Activated T-helper 2 cell treated with anti-CD3 and anti-CD28 coated beads, Interferon-gamma antibody, Interleukin-2, Interleukin-4, amounts not matched to agents 10 μg/mL and 5 μg/mL and 100 μg/mL, durations not matched to agents 14 hours and 24 hours and 36 hours (primary cell): ENCODE results near the gene LECT2. TPM values are rescaled to one million over a fixed set of nuclear protein-coding genes. Genes with fewer than 3 reads are reported as not detected.

Experiments used
- DNase-seq: peaks from one replicate; pipeline ENCODE4 v3.0.0; 2021; ENCODE audit warnings: low spot score
- H3K27ac Mint-ChIP-seq: one replicate; pipeline ENCODE4 v1.8.0; 2021; ENCODE audit warnings: mixed read lengths
- H3K27me3 Mint-ChIP-seq: one replicate; pipeline ENCODE4 v1.8.0; 2021; ENCODE audit warnings: low read depth, mixed read lengths
- H3K36me3 Mint-ChIP-seq: one replicate; pipeline ENCODE4 v1.8.0; 2021; ENCODE audit warnings: low read depth, mixed read lengths
- H3K4me1 Mint-ChIP-seq: one replicate; pipeline ENCODE4 v1.8.0; 2021; ENCODE audit warnings: low read depth, mixed read lengths
- H3K4me3 Mint-ChIP-seq: one replicate; pipeline ENCODE4 v1.8.0; 2021; ENCODE audit warnings: low read depth, mild to moderate bottlenecking, moderate library complexity, mixed read lengths
- H3K9me3 Mint-ChIP-seq: one replicate; pipeline ENCODE4 v1.8.0; 2021; ENCODE audit warnings: mixed read lengths
- intact Hi-C: fragments of 100-400 bp; cut with micrococcal nuclease; formaldehyde crosslinking; loops from one replicate; pipeline ENCODE4 v1.15.1; 2023
- total RNA-seq: library from RNA; stranded (reverse); gene quantifications from 2 replicates; pipeline ENCODE4 v1.2.3, GENCODE V29; 2022

The LECT2 gene
- not detected in 2 replicates for total RNA-seq

DNA sequence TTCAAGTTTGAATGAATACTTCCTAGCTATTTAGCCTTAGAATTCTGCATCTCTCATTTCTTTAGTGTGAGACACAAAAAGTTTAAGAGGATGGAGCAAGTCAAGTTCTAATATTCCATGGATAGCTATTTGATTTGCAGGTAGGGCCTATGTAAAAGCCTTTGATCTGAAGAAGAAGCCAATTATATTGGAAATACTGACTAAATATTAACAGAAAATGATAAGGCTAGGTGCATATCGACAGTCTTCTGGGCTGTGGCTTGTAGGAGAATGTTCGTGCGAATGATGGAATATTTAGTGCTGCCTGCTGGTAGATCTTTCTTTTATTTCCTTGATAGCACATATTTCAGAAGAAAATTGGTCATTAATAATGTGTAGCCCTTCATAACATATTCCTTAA is at the start of gene LECT2:
Gene LECT2, minus strand, starts transcription at position 85 of the 400 bp plus-strand sequence. CDS start 150 bp downstream, outside the sequence.
- no peak within 1 kb of the TSS for H3K4me3 Mint-ChIP-seq
- peaks cover 22% of the 10 kb centered on the region for H3K27me3 Mint-ChIP-seq
- intact Hi-C loops, result no loop called here
- H3K36me3 Mint-ChIP-seq, result no peaks in the 10 kb centered on the region
- H3K9me3 Mint-ChIP-seq, result no peaks in the 10 kb centered on the region
- H3K27ac Mint-ChIP-seq, result no peak within 1 kb of the TSS
- H3K4me1 Mint-ChIP-seq, result peaks cover 2% of the 10 kb centered on the region
- no peak for DNase-seq

DNA sequence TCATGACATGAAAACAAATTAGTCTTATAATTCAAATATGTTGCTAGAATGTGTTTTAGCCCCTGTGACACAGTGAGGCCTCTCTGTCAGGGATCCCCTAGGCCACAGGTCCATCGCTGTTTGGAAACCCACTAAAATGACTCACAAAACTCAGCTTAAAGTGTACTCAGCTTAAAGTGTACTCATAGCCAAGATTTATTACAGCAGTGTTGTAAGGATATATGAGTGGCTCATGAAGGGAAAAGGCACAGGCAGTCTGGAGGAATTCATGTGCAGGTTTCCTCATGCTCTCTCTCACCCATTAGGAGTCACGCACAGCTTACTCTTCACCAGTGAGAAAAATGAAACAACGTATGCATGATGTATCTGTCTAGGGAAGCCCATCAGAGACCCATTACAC is 49.7 kb upstream of the LECT2 start:
- Mint-ChIP-seq H3K27me3 (no peaks in the 10 kb centered on the region), H3K36me3 (no peaks in the 10 kb centered on the region), H3K9me3 (no peaks in the 10 kb centered on the region), H3K4me1 (no peaks in the 10 kb centered on the region), H3K4me3 (no peak overlapping the region), H3K27ac (no peak overlapping the region)
- intact Hi-C loops, result no loop called here
- DNase-seq, result no peak

DNA sequence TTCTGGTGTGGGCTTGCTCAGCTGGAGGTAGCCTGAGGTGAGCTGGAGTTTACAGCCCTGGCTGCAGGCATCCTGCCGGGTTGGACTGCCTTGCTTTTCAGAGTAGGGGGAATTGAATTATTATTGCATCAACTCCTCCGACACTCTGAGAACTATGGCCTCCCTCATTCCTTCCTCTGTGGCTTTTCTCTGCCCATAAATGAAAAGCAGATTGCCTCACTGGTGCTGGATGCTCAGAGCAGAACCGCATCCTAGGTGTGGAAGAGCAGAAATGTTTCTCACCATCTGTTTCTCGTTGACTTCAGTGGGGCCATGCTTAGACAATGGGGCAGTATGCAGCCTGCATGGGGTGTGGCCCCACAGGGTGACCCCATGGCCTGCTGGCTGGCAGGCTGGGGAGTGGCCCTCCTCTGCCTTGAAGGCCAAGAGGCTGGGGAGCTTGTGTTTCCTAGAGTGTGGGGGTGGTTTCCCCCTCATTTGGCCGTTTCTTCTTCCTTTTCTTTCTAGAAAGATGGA is 46.7 kb upstream of the LECT2 start:
- Mint-ChIP-seq H3K4me3 (no peak overlapping the region), H3K27me3 (no peaks in the 10 kb centered on the region), H3K36me3 (no peaks in the 10 kb centered on the region), H3K27ac (no peak overlapping the region), H3K9me3 (no peaks in the 10 kb centered on the region), H3K4me1 (no peaks in the 10 kb centered on the region)
- no peak for DNase-seq
- intact Hi-C loops, result no loop called here

DNA sequence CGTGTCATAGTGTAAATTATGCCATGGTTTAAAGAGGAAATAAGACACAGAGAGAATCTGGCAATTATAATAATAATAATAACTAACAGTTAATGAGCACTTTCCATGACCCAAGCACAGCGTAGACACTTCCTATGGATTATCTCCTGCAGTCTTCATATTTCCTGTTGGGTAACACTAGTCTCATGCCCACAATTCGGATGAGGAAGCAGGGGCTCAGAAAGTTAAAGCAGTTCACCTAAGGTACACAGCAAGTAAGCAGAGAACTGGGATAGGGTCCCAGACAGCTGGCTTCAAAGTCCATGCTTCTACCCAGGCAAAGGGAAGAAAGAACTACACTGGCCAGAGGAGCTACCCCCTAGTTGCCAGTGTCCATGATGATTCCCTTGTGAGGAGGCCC is 46.1 kb upstream of the LECT2 start:
- Mint-ChIP-seq H3K4me1 (no peaks in the 10 kb centered on the region), H3K4me3 (no peak overlapping the region), H3K9me3 (no peaks in the 10 kb centered on the region), H3K27me3 (no peaks in the 10 kb centered on the region), H3K27ac (no peak overlapping the region), H3K36me3 (no peaks in the 10 kb centered on the region)
- intact Hi-C loops, result no loop called here
- no peak for DNase-seq

DNA sequence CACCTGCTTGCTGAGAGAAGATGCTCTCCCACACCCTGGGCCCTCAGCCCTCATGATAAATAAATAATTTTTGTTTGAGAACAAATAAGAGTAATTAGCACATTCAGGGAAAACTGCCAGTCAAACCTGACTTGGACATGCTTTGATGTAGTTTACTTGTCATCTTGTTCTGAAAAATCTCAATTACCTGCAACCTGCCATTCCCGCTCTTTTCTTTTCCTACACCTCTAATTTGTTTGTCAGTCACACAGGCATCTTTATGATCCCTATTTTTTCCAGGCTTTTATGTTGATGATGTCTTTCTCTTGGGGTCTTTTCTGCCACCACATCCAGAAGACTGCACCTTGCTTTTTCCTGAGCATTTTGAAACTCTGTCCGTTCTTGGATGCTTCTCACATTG is 45.4 kb upstream of the LECT2 start:
- Mint-ChIP-seq H3K4me1 (no peaks in the 10 kb centered on the region), H3K27ac (no peak overlapping the region), H3K36me3 (no peaks in the 10 kb centered on the region), H3K27me3 (no peaks in the 10 kb centered on the region), H3K9me3 (no peaks in the 10 kb centered on the region), H3K4me3 (no peak overlapping the region)
- no peak for DNase-seq
- intact Hi-C loops, result no loop called here

DNA sequence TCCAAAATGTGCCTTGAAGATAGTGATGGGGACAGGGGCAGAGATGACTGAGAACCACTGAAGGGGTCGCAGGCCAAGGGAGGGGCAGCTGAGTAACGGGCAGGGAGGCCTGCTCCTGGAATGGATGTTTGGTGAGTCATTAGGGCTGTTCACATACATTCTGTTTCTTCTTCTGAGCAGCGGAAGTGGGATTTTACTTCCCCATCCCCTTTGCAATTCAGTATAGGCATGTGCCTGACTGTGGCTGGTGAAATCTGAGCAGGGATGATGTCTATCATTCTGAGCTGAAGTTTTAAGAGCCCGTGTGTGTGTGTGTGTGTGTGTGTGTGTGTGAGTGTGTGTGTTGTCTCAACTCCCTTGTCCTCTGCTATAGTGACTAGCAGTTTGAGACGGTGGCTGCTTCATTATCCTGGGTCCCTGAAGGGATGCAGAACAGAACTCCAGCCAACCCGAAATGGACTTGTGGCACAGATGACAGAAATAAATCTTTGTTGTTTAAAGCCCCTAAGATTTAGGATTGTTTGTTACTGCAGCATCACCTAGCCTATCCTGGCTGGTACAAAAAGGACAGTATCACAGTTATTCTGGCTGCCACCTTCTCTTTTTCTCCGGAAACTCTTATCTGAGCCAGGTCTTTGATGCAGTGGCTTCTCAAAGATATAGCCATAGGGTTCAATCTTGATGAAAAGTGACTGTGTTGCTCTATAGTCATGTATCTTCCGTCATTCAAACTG is 44.8 kb upstream of the LECT2 start:
- H3K36me3 Mint-ChIP-seq, result no peaks in the 10 kb centered on the region
- H3K4me1 Mint-ChIP-seq, result no peaks in the 10 kb centered on the region
- intact Hi-C loops, result no loop called here
- no peak for DNase-seq
- no peak overlapping the region for H3K27ac Mint-ChIP-seq
- H3K27me3 Mint-ChIP-seq, result peaks cover 3% of the 10 kb centered on the region
- no peaks in the 10 kb centered on the region for H3K9me3 Mint-ChIP-seq
- no peak overlapping the region for H3K4me3 Mint-ChIP-seq

DNA sequence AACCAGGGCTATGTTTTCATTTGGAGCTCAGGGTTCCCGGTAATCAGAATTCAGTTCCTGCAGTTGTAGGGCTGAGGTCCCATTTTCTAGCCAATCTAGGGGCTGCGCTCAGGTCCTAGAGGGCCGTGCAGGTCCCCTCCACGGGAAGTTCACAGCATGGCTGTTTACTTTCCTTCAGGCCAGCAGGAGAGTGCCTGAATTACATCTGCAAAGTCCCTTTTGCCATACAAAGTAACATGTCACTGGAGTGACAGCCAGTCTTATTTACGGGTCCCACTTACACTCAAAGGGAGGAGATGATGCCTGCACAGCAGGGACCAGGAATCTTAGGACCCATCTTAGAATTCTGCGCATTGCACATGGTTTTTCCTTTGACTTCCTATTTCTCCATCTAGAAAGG is 44.1 kb upstream of the LECT2 start:
- Mint-ChIP-seq H3K36me3 (no peaks in the 10 kb centered on the region), H3K27me3 (peaks cover 3% of the 10 kb centered on the region), H3K4me1 (no peaks in the 10 kb centered on the region), H3K9me3 (no peaks in the 10 kb centered on the region), H3K4me3 (no peak overlapping the region), H3K27ac (no peak overlapping the region)
- no peak for DNase-seq
- intact Hi-C loops, result no loop called here

DNA sequence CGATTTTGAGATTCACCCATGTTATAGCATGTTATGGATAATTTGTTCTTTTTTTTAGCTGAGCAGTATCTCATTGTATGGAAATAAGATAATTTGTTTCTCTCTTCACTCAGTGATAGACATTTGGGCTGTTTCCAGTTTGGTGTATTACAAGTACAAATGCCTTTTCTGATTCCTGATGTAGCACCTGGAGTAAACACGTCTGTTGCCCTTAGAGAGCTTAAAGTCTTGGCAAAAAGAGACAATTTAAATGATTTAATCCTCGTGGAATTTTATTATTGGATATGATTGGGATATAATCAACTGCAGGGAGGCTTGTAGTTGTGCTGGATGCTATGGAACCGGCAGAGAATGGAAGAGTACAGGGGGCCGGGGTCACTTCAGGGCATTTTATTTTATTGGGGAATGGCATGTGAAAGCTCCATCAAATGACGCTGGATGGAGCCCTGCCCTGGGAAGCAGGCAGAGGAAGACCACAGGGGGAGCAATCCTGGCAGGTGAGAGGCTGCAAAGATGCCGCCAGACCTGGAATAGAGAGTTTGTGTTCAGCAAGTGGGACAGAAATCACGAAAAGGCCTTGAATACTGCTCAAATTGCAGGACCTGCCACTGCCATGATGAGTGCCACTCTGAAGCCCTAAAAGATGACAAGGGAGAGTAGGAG is 43.0 kb upstream of the LECT2 start:
- no peak for DNase-seq
- H3K36me3 Mint-ChIP-seq, result no peaks in the 10 kb centered on the region
- peaks cover 3% of the 10 kb centered on the region for H3K27me3 Mint-ChIP-seq
- H3K4me3 Mint-ChIP-seq, result no peak overlapping the region
- H3K9me3 Mint-ChIP-seq, result no peaks in the 10 kb centered on the region
- no peak overlapping the region for H3K27ac Mint-ChIP-seq
- intact Hi-C loops, result no loop called here
- no peaks in the 10 kb centered on the region for H3K4me1 Mint-ChIP-seq

DNA sequence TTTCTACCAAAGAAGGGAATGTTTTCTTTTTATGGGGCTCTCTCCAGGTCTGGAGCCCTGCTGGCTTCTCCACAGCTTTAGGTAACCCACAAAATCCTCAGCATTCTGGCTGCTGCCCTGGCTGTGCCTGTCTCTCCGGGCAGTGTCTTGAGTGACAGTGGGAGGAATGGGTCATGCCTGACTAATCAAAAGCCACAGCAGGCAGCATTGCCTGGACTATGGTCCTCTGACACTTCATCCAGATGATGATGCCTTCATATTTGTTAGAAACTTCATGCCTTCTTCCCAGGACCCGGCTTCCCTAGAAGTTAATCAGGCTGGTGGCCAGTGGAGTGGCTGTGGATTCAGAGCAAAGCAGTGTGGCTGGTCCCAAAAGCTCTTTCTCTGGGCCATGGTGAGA is 41.8 kb upstream of the LECT2 start:
- no peak overlapping the region for H3K4me3 Mint-ChIP-seq
- DNase-seq, result no peak
- no peak overlapping the region for H3K27ac Mint-ChIP-seq
- H3K4me1 Mint-ChIP-seq, result no peaks in the 10 kb centered on the region
- no peaks in the 10 kb centered on the region for H3K36me3 Mint-ChIP-seq
- H3K9me3 Mint-ChIP-seq, result no peaks in the 10 kb centered on the region
- intact Hi-C loops, result no loop called here
- H3K27me3 Mint-ChIP-seq, result peaks cover 3% of the 10 kb centered on the region

DNA sequence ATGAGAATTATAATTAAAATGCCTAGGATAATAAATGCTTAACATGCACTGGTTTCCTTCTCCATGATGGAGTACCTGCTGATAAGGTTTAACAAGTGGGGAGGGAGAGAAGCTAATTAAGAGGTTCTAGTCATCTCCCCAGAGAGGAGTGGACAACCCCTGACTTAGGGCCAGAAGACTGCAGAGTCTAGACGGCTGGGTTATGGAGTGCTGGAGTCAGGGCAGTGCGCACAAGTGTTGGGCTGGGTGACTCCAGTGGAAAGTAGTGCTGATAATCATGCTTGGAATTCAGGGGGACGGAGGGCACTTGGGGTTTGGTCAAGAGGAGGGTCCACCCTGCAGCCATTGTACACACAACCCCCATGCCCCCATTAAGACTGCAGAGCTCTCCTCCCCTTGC is 41.2 kb upstream of the LECT2 start:
- Mint-ChIP-seq H3K36me3 (no peaks in the 10 kb centered on the region), H3K9me3 (no peaks in the 10 kb centered on the region), H3K27me3 (peaks cover 3% of the 10 kb centered on the region), H3K4me1 (no peaks in the 10 kb centered on the region), H3K27ac (no peak overlapping the region), H3K4me3 (no peak overlapping the region)
- no peak for DNase-seq
- intact Hi-C loops, result no loop called here

DNA sequence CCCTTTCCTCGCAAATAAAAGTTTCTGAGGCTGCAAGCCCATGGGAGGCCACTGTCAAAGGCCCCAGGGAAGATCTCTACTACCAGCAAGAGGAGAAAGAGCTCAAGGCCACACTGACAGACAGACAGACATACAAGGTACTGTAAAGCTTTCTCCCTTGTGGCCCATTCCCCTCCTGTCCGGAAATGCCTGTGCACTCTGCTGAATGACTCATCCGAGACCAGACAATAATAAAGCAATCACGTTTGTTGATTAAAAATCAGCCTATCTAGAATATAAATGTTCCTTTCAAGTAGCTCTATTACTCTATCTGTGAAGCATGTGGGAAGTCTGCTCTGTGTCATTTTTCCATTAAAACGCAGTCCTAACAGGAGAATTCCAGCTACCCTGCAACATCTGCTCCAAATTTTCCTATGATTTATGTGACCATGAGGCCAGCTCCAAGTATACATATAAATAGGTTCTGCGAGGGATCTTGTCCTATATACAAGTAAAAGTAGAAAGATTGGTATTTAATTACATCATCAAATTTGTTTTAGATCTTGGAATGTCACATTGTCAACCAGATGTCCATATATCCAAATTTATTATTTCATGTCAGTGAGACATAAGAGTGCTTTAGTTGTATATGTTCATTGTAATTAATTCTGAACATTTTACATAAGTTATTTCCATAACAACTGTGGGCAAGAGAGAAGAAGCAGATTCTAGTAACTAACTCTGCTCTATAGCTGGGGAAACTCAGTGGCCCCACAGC is 39.3 kb upstream of the LECT2 start:
- H3K27me3 Mint-ChIP-seq, result peaks cover 5% of the 10 kb centered on the region
- H3K36me3 Mint-ChIP-seq, result no peaks in the 10 kb centered on the region
- intact Hi-C loops, result no loop called here

DNA sequence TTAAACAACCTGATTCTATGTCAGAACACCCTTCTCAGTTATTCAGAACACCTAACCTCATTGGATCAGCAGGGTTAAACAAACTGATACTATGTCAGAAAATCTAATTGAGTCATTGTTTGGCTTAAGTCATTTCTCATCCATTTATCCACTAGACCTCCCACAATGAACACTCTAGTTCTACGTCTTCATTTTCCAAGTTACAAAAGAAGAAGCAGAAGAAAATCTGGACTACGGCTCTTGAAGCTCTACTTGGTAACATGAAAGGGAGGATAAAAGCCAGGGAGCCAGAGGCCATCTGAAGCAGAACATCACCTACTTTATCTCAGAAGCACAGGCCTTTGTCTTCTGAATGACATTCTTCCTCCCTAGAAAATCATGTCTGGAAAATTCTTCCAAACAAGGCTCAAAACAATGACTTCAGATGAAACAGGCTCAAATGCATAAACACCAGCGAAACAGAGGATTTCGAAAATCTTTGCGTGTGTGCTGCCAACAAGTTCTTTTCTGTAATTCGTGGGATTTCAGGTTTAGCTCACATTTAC is 38.6 kb upstream of the LECT2 start:
- no peak overlapping the region for H3K27ac Mint-ChIP-seq
- no peak for DNase-seq
- intact Hi-C loops, result no loop called here
- H3K9me3 Mint-ChIP-seq, result no peaks in the 10 kb centered on the region
- H3K36me3 Mint-ChIP-seq, result no peaks in the 10 kb centered on the region
- no peaks in the 10 kb centered on the region for H3K4me1 Mint-ChIP-seq
- H3K4me3 Mint-ChIP-seq, result no peak overlapping the region
- H3K27me3 Mint-ChIP-seq, result peaks cover 5% of the 10 kb centered on the region

More for the DNA sequence above, 39.3 kb upstream of the LECT2 start:
- DNase-seq, result no peak
- no peak overlapping the region for H3K4me3 Mint-ChIP-seq
- H3K27ac Mint-ChIP-seq, result no peak overlapping the region
- no peaks in the 10 kb centered on the region for H3K4me1 Mint-ChIP-seq
- H3K9me3 Mint-ChIP-seq, result no peaks in the 10 kb centered on the region

DNA sequence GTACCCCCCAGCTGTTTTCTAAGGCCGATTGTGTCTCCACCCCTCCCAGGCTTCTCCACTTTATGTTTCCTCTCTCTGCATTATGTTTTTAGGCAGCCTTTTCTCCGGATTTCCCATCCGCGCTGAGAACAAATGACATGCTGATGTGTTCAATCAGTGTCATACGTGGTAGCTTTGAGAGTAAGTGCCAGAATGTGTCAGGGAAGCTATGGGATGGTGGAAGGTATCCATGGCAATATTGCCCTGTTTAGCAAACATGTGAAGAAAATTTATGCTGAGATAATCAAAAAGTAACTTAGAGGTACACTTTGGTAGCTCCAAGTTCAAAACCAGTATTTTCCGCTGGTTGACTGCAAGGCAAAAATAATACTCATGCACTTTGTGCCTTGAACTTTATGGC is 36.6 kb upstream of the LECT2 start:
- Mint-ChIP-seq H3K4me1 (no peaks in the 10 kb centered on the region), H3K27ac (no peak overlapping the region), H3K9me3 (no peaks in the 10 kb centered on the region), H3K36me3 (no peaks in the 10 kb centered on the region), H3K27me3 (peaks cover 8% of the 10 kb centered on the region), H3K4me3 (no peak overlapping the region)
- DNase-seq, result no peak
- intact Hi-C loops, result no loop called here
